CD4-positive, CD25-positive, alpha-beta regulatory T cell (primary cell): ENCODE measurements around the gene DOCK1. TPM values are rescaled to one million over a fixed set of nuclear protein-coding genes. Genes with fewer than 3 reads are reported as not detected.

Experiments
- ATAC-seq, 2 donors: fragments of 150-1000 bp; cut with Tn5 transposase; one replicate each; pipeline ENCODE4 v1.10.0; 2021; ENCODE audit warnings: low read depth in 2 of 2, moderate number of reproducible peaks in 2 of 2, moderate library complexity in 1 of 2
- DNase-seq, 3 donors: peaks; one replicate each; pipeline versions ENCODE4 v3.0.0 to v3.0.0-alpha.2; 2012 to 2022; ENCODE audit warnings: mixed read lengths in 1 of 3
- H3K27ac ChIP-seq: one replicate; pipeline ENCODE4 v1.7.0; 2013; ENCODE audit warnings: mild to moderate bottlenecking, low read length; ENCODE audit not compliant: insufficient read depth, poor library complexity, severe bottlenecking
- H3K27me3 ChIP-seq: one replicate; pipeline ENCODE4 v1.7.0; 2013; ENCODE audit warnings: low read length; ENCODE audit not compliant: control insufficient read depth, insufficient read depth
- H3K36me3 ChIP-seq: one replicate; pipeline ENCODE4 v1.7.0; 2013; ENCODE audit warnings: mild to moderate bottlenecking, low read length, moderate library complexity; ENCODE audit not compliant: control insufficient read depth, insufficient read depth
- H3K4me1 ChIP-seq: 2 replicates; pipeline ENCODE4 v1.7.0; 2013; ENCODE audit warnings: mild to moderate bottlenecking, low read length; ENCODE audit not compliant: insufficient read depth, control insufficient read depth, poor library complexity, severe bottlenecking
- H3K4me3 ChIP-seq: one replicate; pipeline ENCODE4 v1.7.0; 2013; ENCODE audit warnings: low read depth, mild to moderate bottlenecking, low read length, moderate library complexity
- H3K9me3 ChIP-seq, 2 experiments: 1 replicate in 1 of 2; 2 replicates in 1 of 2; pipeline ENCODE4 v1.7.0; 2013; ENCODE audit warnings: low read length in 2 of 2, mild to moderate bottlenecking in 1 of 2, moderate library complexity in 1 of 2; ENCODE audit not compliant: control insufficient read depth in 2 of 2
- H3K27ac Mint-ChIP-seq, 3 donors: one replicate each; pipeline ENCODE4 v1.8.0; 2020 to 2022; ENCODE audit warnings: mild to moderate bottlenecking in 3 of 3, mixed read lengths in 3 of 3, moderate library complexity in 2 of 3
- H3K27me3 Mint-ChIP-seq: one replicate; pipeline ENCODE4 v1.8.0; 2022; ENCODE audit warnings: mild to moderate bottlenecking, mixed read lengths
- H3K36me3 Mint-ChIP-seq: one replicate; pipeline ENCODE4 v1.8.0; 2020; ENCODE audit warnings: mixed read lengths
- H3K4me1 Mint-ChIP-seq, 4 donors: one replicate each; pipeline ENCODE4 v1.8.0; 2020 to 2022; ENCODE audit warnings: mixed read lengths in 4 of 4, mild to moderate bottlenecking in 1 of 4
- H3K4me3 Mint-ChIP-seq, 4 donors: one replicate each; pipeline ENCODE4 v1.8.0; 2020 to 2022; ENCODE audit warnings: mild to moderate bottlenecking in 4 of 4, mixed read lengths in 4 of 4, moderate library complexity in 3 of 4
- H3K9me3 Mint-ChIP-seq, 7 donors: one replicate each; pipeline ENCODE4 v1.8.0; 2020 to 2022; ENCODE audit warnings: mixed read lengths in 7 of 7, mild to moderate bottlenecking in 3 of 7, moderate library complexity in 2 of 7
- polyA plus RNA-seq, 4 donors: library from polyadenylated mRNA; unstranded; fragments of 300-500 nt; fragmentation: Illumina TruSeq; gene quantifications; one replicate each; pipeline ENCODE4 v1.2.3, GENCODE V29; 2021
- total RNA-seq: library from RNA; stranded (reverse); gene quantifications from one replicate; pipeline ENCODE4 v1.2.3, GENCODE V29; 2022

Gene DOCK1
- total and polyA plus RNA-seq, 5 donors from 2014 or later = 0.20 TPM; not detected in 4

- no peaks in the 10 kb centered on the region for H3K36me3 ChIP-seq
- no peaks in the 10 kb centered on the region for H3K27me3 ChIP-seq
- H3K4me3 Mint-ChIP-seq = no peak overlapping the region
- H3K4me1 Mint-ChIP-seq = no peaks in the 10 kb centered on the region
- H3K9me3 ChIP-seq = no peaks in the 10 kb centered on the region
- H3K4me3 ChIP-seq = no peak overlapping the region
- no peaks in the 10 kb centered on the region for H3K9me3 Mint-ChIP-seq
- no peak overlapping the region for H3K27ac Mint-ChIP-seq
- no peaks in the 10 kb centered on the region for H3K4me1 ChIP-seq
- no peak for ATAC-seq
- H3K27ac ChIP-seq = no peak overlapping the region
- no peak for DNase-seq
- H3K36me3 Mint-ChIP-seq = no peaks in the 10 kb centered on the region
- no peaks in the 10 kb centered on the region for H3K27me3 Mint-ChIP-seq
These were observed 433.3 kb downstream of the DOCK1 start for GRCh38 chr10:127338399-127339110.

- Mint-ChIP-seq H3K27me3 (no peaks in the 10 kb centered on the region), H3K4me1 (no peaks in the 10 kb centered on the region), H3K27ac (no peak overlapping the region), H3K4me3 (no peak overlapping the region), H3K36me3 (no peaks in the 10 kb centered on the region), H3K9me3 (no peaks in the 10 kb centered on the region)
- DNase-seq (no peak), ATAC-seq (no peak)
- no peaks in the 10 kb centered on the region for H3K4me1 ChIP-seq
- H3K36me3 ChIP-seq = no peaks in the 10 kb centered on the region
- H3K27ac ChIP-seq = no peak overlapping the region
- H3K9me3 ChIP-seq = no peaks in the 10 kb centered on the region
- no peaks in the 10 kb centered on the region for H3K27me3 ChIP-seq
- no peak overlapping the region for H3K4me3 ChIP-seq
These were observed 438.6 kb downstream of the DOCK1 start for GRCh38 chr10:127343821-127344220.

GRCh38 chr10:127344346-127344745 lies 439.1 kb downstream of the DOCK1 start:
- Histone ChIP-seq H3K9me3 (no peaks in the 10 kb centered on the region), H3K4me1 (no peaks in the 10 kb centered on the region), H3K36me3 (no peaks in the 10 kb centered on the region), H3K4me3 (no peak overlapping the region), H3K27me3 (no peaks in the 10 kb centered on the region), H3K27ac (no peak overlapping the region)
- no peak overlapping the region for H3K4me3 Mint-ChIP-seq
- no peak overlapping the region for H3K27ac Mint-ChIP-seq
- ATAC-seq = no peak
- H3K27me3 Mint-ChIP-seq = no peaks in the 10 kb centered on the region
- DNase-seq = no peak
- H3K36me3 Mint-ChIP-seq = no peaks in the 10 kb centered on the region
- H3K9me3 Mint-ChIP-seq = no peaks in the 10 kb centered on the region
- H3K4me1 Mint-ChIP-seq = no peaks in the 10 kb centered on the region

- no peaks in the 10 kb centered on the region for H3K36me3 ChIP-seq
- no peaks in the 10 kb centered on the region for H3K9me3 Mint-ChIP-seq
- no peaks in the 10 kb centered on the region for H3K27me3 Mint-ChIP-seq
These were observed 440.2 kb downstream of the DOCK1 start for GRCh38 chr10:127345231-127345965.

GRCh38 chr10:127346604-127347003 lies 441.4 kb downstream of the DOCK1 start:
- Mint-ChIP-seq H3K4me3 (no peak overlapping the region), H3K36me3 (no peaks in the 10 kb centered on the region), H3K27ac (no peak overlapping the region), H3K9me3 (no peaks in the 10 kb centered on the region), H3K27me3 (no peaks in the 10 kb centered on the region), H3K4me1 (no peaks in the 10 kb centered on the region)
- H3K27me3 ChIP-seq = no peaks in the 10 kb centered on the region
- H3K36me3 ChIP-seq = no peaks in the 10 kb centered on the region
- no peaks in the 10 kb centered on the region for H3K9me3 ChIP-seq
- no peak for ATAC-seq
- no peak overlapping the region for H3K27ac ChIP-seq
- DNase-seq = no peak
- H3K4me1 ChIP-seq = no peaks in the 10 kb centered on the region
- H3K4me3 ChIP-seq = no peak overlapping the region

More at GRCh38 chr10:127345231-127345965, 440.2 kb downstream of the DOCK1 start:
- Histone ChIP-seq H3K27ac (no peak overlapping the region), H3K4me3 (no peak overlapping the region), H3K4me1 (no peaks in the 10 kb centered on the region), H3K27me3 (no peaks in the 10 kb centered on the region), H3K9me3 (no peaks in the 10 kb centered on the region)
- DNase-seq (no peak), ATAC-seq (no peak)
- H3K4me3 Mint-ChIP-seq = peak overlapping the region in 1 of 4 donors; percentile 21
- H3K27ac Mint-ChIP-seq = no peak overlapping the region
- no peaks in the 10 kb centered on the region for H3K4me1 Mint-ChIP-seq
- H3K36me3 Mint-ChIP-seq = no peaks in the 10 kb centered on the region

GRCh38 chr10:127347202-127347959 lies 442.2 kb downstream of the DOCK1 start:
- ATAC-seq = no peak

GRCh38 chr10:127349737-127350136 lies 444.5 kb downstream of the DOCK1 start:
- DNase-seq (no peak), ATAC-seq (no peak)
- Mint-ChIP-seq H3K27me3 (no peaks in the 10 kb centered on the region), H3K9me3 (no peaks in the 10 kb centered on the region), H3K4me1 (no peaks in the 10 kb centered on the region), H3K4me3 (no peak overlapping the region), H3K27ac (no peak overlapping the region), H3K36me3 (no peaks in the 10 kb centered on the region)
- Histone ChIP-seq H3K9me3 (no peaks in the 10 kb centered on the region), H3K4me3 (no peak overlapping the region), H3K4me1 (no peaks in the 10 kb centered on the region), H3K27me3 (no peaks in the 10 kb centered on the region), H3K36me3 (no peaks in the 10 kb centered on the region), H3K27ac (no peak overlapping the region)

More at GRCh38 chr10:127347202-127347959, 442.2 kb downstream of the DOCK1 start:
- no peaks in the 10 kb centered on the region for H3K27me3 ChIP-seq
- H3K4me1 ChIP-seq = no peaks in the 10 kb centered on the region
- DNase-seq = no peak
- no peak overlapping the region for H3K27ac ChIP-seq
- H3K36me3 ChIP-seq = no peaks in the 10 kb centered on the region
- Mint-ChIP-seq H3K27me3 (no peaks in the 10 kb centered on the region), H3K27ac (no peak overlapping the region), H3K9me3 (no peaks in the 10 kb centered on the region), H3K4me1 (no peaks in the 10 kb centered on the region), H3K36me3 (no peaks in the 10 kb centered on the region), H3K4me3 (no peak overlapping the region)
- H3K9me3 ChIP-seq = no peaks in the 10 kb centered on the region
- no peak overlapping the region for H3K4me3 ChIP-seq
